B cell (primary cell): ENCODE measurements around the gene FYN. TPM values are rescaled to one million over a fixed set of nuclear protein-coding genes. Genes with fewer than 3 reads are reported as not detected.

Experiments
- ATAC-seq: fragments of 200-7000 bp; cut with Tn5 transposase; one replicate; pipeline ENCODE4 v1.10.0; 2021; ENCODE audit warnings: low read depth, mild to moderate bottlenecking, moderate number of reproducible peaks, moderate library complexity
- CTCF ChIA-PET: fragments of 350-600 bp; sonication (Branson Sonifier 250); formaldehyde crosslinking; loops from one replicate; lab custom pipeline; 2021; ENCODE audit warnings: antibody characterized with exemption, inconsistent platforms; lab: Charles Lee
- POLR2A ChIA-PET: fragments of 350-600 bp; sonication (Branson Sonifier 250); formaldehyde crosslinking; loops from one replicate; lab custom pipeline; 2021; ENCODE audit warnings: antibody characterized with exemption; lab: Charles Lee
- DNase-seq: peaks from one replicate; pipeline ENCODE4 v3.0.0; 2013
- H2AFZ ChIP-seq: 2 replicates; pipeline ENCODE4 v1.6.1; 2012; ENCODE audit warnings: mild to moderate bottlenecking, low read depth, low read length; ENCODE audit not compliant: insufficient read depth, poor library complexity, severe bottlenecking
- H3K27ac ChIP-seq, 2 donors: 1 replicate in 1 of 2; 2 replicates in 1 of 2; pipeline ENCODE4 v1.5.1; 2012 to 2013; ENCODE audit warnings: low read length in 2 of 2, mild to moderate bottlenecking in 2 of 2, moderate library complexity in 1 of 2
- H3K27me3 ChIP-seq, 4 experiments: fragments of 200-600 bp in 1 of 4; sonication (generic) in 1 of 4; replicated peaks in 1 of 4; 1 replicate in 2 of 4; 2 replicates in 2 of 4; pipeline versions ENCODE4 v1.6.1 to v1.7.0; 2013 to 2016; ENCODE audit warnings: low read length in 3 of 4, mild to moderate bottlenecking in 2 of 4, mixed read lengths in 1 of 4, moderate library complexity in 1 of 4; ENCODE audit not compliant: insufficient read depth in 4 of 4, control insufficient read depth in 3 of 4; ENCODE audit errors: control extremely low read depth in 1 of 4
- H3K36me3 ChIP-seq, 2 experiments: replicated peaks in 1 of 2; 1 replicate in 1 of 2; 2 replicates in 1 of 2; pipeline versions ENCODE4 v1.6.1 to v1.7.1; 2013; ENCODE audit warnings: low read length in 1 of 2; ENCODE audit not compliant: insufficient read depth in 2 of 2, control insufficient read depth in 1 of 2; ENCODE audit errors: control extremely low read depth in 1 of 2, extremely low read depth in 1 of 2
- H3K4me1 ChIP-seq, 2 donors: fragments of 200-600 bp in 1 of 2; sonication (generic) in 1 of 2; 1 replicate in 1 of 2; 2 replicates in 1 of 2; pipeline versions ENCODE4 v1.5.1 to v1.6.1; 2013 to 2017; ENCODE audit warnings: low read length in 2 of 2; ENCODE audit not compliant: control insufficient read depth in 2 of 2, insufficient read depth in 2 of 2
- H3K4me2 ChIP-seq: replicated peaks from 2 replicates; pipeline ENCODE3; 2012; ENCODE audit warnings: mild to moderate bottlenecking, low read depth, low read length; ENCODE audit not compliant: poor library complexity, severe bottlenecking
- H3K4me3 ChIP-seq, 5 experiments: fragments of 200-600 bp in 1 of 5; sonication (generic) in 1 of 5; 1 replicate in 3 of 5; 2 replicates in 2 of 5; pipeline versions ENCODE4 v1.5.1 to v1.7.0; 2011 to 2016; ENCODE audit warnings: low read length in 4 of 5, mild to moderate bottlenecking in 4 of 5, low read depth in 2 of 5, control low read depth in 1 of 5, moderate library complexity in 1 of 5; ENCODE audit not compliant: insufficient read depth in 1 of 5; ENCODE audit errors: control extremely low read depth in 1 of 5, extremely low read depth in 1 of 5
- H3K79me2 ChIP-seq: fragments of 200-600 bp; sonication (generic); one replicate; pipeline ENCODE4 v1.6.0; 2016; ENCODE audit warnings: low read length; ENCODE audit not compliant: control insufficient read depth, insufficient read depth
- H3K9ac ChIP-seq: fragments of 200-600 bp; sonication (generic); 2 replicates; pipeline ENCODE4 v1.6.1; 2017; ENCODE audit warnings: mild to moderate bottlenecking, low read length, moderate library complexity
- H3K9me3 ChIP-seq, 3 donors: one replicate each; pipeline versions ENCODE4 v1.6.1 to v1.7.1; 2013; ENCODE audit warnings: low read length in 2 of 3; ENCODE audit not compliant: control insufficient read depth in 2 of 3, insufficient read depth in 1 of 3; ENCODE audit errors: control extremely low read depth in 1 of 3
- H4K20me1 ChIP-seq: 2 replicates; pipeline ENCODE4 v1.6.0; 2012; ENCODE audit warnings: mild to moderate bottlenecking, low read length; ENCODE audit not compliant: insufficient read depth, control insufficient read depth, poor library complexity, severe bottlenecking
- H3K27ac Mint-ChIP-seq: one replicate; pipeline ENCODE4 v1.8.0; 2021; ENCODE audit warnings: mixed read lengths
- H3K27me3 Mint-ChIP-seq: one replicate; pipeline ENCODE4 v1.8.0; 2021; ENCODE audit warnings: mixed read lengths
- H3K4me1 Mint-ChIP-seq: one replicate; pipeline ENCODE4 v1.8.0; 2021; ENCODE audit warnings: mixed read lengths
- H3K4me3 Mint-ChIP-seq: one replicate; pipeline ENCODE4 v1.8.0; 2021; ENCODE audit warnings: mixed read lengths
- H3K9me3 Mint-ChIP-seq: one replicate; pipeline ENCODE4 v1.8.0; 2022; ENCODE audit warnings: mixed read lengths; ENCODE audit not compliant: insufficient read depth
- EZH2 ChIP-seq: IDR thresholded peaks from 2 replicates; pipeline ENCODE4 v1.6.1; 2012; ENCODE audit warnings: borderline replicate concordance, low read depth, mild to moderate bottlenecking, moderate library complexity, low read length; ENCODE audit not compliant: insufficient read depth, poor library complexity, severe bottlenecking
- WGBS: methylation state at CpG from one replicate; pipeline ENCODE4 v1.1.5; 2013; ENCODE audit warnings: missing lambda C conversion rate; ENCODE audit not compliant: insufficient coverage; 5-methylcytosine and 5-hydroxymethylcytosine counted together
- intact Hi-C: fragments of 100-400 bp; cut with micrococcal nuclease; formaldehyde crosslinking; loops from one replicate; pipeline ENCODE4 v1.10.0; 2022
- polyA plus RNA-seq: library from polyadenylated mRNA; depleted of rRNA; stranded (reverse); fragments of >200 nt; gene quantifications from 2 replicates; pipeline ENCODE4 v1.2.3, GENCODE V29; 2012
- total RNA-seq, 2 donors: library from RNA; stranded (reverse); fragments of 120-200 nt in 1 of 2; gene quantifications; 1 replicate in 1 of 2; 2 replicates in 1 of 2; pipeline versions ENCODE4 v1.2.3 to v1.2.4, GENCODE V29; 2013 to 2022
- TF ChIP-seq, protein P1 (sequence below): fragments of 200-600 bp; IDR thresholded peaks from one replicate; pipeline ENCODE4 v1.8.0; 2022; ENCODE audit warnings: antibody characterized with exemption, mild to moderate bottlenecking

FYN gene
- total and polyA plus RNA-seq, 2 donors (not counting 1 experiment from before 2014, with no cell fraction given), result 54.1 to 94.0 TPM

GRCh38 chr6:111646034-111646433 is 227.2 kb downstream of the FYN start:
- intact Hi-C loops, result no loop called here
- H4K20me1 ChIP-seq, result no peaks in the 10 kb centered on the region
- no peak overlapping the region for H2AFZ ChIP-seq
- Mint-ChIP-seq H3K4me1 (no peaks in the 10 kb centered on the region), H3K27me3 (no peaks in the 10 kb centered on the region), H3K4me3 (no peak overlapping the region), H3K9me3 (no peaks in the 10 kb centered on the region), H3K27ac (no peak overlapping the region)
- H3K79me2 ChIP-seq, result no peaks in the 10 kb centered on the region
- no peak overlapping the region for H3K4me3 ChIP-seq
- H3K9ac ChIP-seq, result no peak overlapping the region
- no peak overlapping the region for H3K4me2 ChIP-seq
- no peaks in the 10 kb centered on the region for H3K27me3 ChIP-seq
- ATAC-seq (no peak), DNase-seq (no peak)
- no peaks in the 10 kb centered on the region for H3K36me3 ChIP-seq
- H3K27ac ChIP-seq, result no peak overlapping the region
- peaks cover 0 to 5% of the 10 kb centered on the region in 2 donors for H3K4me1 ChIP-seq
- no CpG with 5 or more reads among the region's 2 CpGs for WGBS
- CTCF ChIA-PET, result no interaction called here
- H3K9me3 ChIP-seq, result peaks cover 0 to 4% (median 0%) of the 10 kb centered on the region in 3 donors
- POLR2A ChIA-PET, result interaction anchor here (0.6 kb wide), 1 partner anchor 264 kb away, joined by 4 read pairs; no protein-coding TSS in a partner anchor
- TF ChIP-seq, protein P1, sequence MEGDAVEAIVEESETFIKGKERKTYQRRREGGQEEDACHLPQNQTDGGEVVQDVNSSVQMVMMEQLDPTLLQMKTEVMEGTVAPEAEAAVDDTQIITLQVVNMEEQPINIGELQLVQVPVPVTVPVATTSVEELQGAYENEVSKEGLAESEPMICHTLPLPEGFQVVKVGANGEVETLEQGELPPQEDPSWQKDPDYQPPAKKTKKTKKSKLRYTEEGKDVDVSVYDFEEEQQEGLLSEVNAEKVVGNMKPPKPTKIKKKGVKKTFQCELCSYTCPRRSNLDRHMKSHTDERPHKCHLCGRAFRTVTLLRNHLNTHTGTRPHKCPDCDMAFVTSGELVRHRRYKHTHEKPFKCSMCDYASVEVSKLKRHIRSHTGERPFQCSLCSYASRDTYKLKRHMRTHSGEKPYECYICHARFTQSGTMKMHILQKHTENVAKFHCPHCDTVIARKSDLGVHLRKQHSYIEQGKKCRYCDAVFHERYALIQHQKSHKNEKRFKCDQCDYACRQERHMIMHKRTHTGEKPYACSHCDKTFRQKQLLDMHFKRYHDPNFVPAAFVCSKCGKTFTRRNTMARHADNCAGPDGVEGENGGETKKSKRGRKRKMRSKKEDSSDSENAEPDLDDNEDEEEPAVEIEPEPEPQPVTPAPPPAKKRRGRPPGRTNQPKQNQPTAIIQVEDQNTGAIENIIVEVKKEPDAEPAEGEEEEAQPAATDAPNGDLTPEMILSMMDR, result no peak
- no peak for TF ChIP-seq EZH2

GRCh38 chr6:111644893-111645430 is 228.3 kb downstream of the FYN start:
- Histone ChIP-seq H3K9me3 (peaks cover 0 to 4% (median 0%) of the 10 kb centered on the region in 3 donors), H2AFZ (no peak overlapping the region), H3K4me1 (peaks cover 0 to 5% of the 10 kb centered on the region in 2 donors), H3K27ac (no peak overlapping the region), H3K36me3 (no peaks in the 10 kb centered on the region), H3K79me2 (no peaks in the 10 kb centered on the region), H3K4me3 (no peak overlapping the region), H4K20me1 (no peaks in the 10 kb centered on the region), H3K27me3 (no peaks in the 10 kb centered on the region), H3K9ac (no peak overlapping the region), H3K4me2 (no peak overlapping the region)
- no peak overlapping the region for H3K27ac Mint-ChIP-seq
- no peak for ATAC-seq
- H3K27me3 Mint-ChIP-seq, result no peaks in the 10 kb centered on the region
- TF ChIP-seq, protein P1, result no peak
- no peak for TF ChIP-seq EZH2
- no peak overlapping the region for H3K4me3 Mint-ChIP-seq
- no peaks in the 10 kb centered on the region for H3K4me1 Mint-ChIP-seq
- H3K9me3 Mint-ChIP-seq, result no peaks in the 10 kb centered on the region
- intact Hi-C loops, result no loop called here
- CTCF ChIA-PET, result no interaction called here
- DNase-seq, result no peak
- WGBS, result 81% methylated on average over 3 of the region's 4 CpGs
- POLR2A ChIA-PET, result no interaction called here
